HG02870 (cell line): ENCODE results near the gene NAA20.

Experiments
- ATAC-seq: cut with Tn5 transposase; IDR thresholded peaks from one replicate; pipeline ENCODE4 v1.9.1; 2021; ENCODE audit warnings: mild to moderate bottlenecking, moderate library complexity; ENCODE audit not compliant: unreplicated experiment

Gene NAA20

DNA sequence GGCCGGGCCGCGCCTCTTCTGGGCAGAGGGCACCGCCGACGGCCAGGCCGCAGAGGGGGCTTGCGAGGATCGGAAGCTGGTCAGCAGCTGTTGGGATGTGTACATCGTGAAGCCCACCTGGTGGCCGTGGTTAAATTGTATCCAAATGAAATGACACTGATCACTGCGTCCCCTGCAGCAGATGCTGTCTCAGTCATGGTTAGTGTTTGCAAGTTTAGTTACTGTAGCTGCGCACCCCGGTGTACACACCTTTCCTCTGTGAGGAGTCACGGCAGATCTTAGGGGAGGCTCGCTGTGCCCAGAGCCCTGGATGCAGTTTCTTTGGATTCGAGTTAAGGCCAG lies 653 bp downstream of the NAA20 start:
- ATAC-seq, result peak; percentile 2

- ATAC-seq, result no peak
Measured at GRCh38 chr20:20018366-20018765, 1.2 kb downstream of the NAA20 start.

- ATAC-seq, result no peak
Measured at GRCh38 chr20:20019123-20019522, 2.0 kb downstream of the NAA20 start.

- ATAC-seq, result no peak
Measured at GRCh38 chr20:20020908-20021307, 3.7 kb downstream of the NAA20 start.

- ATAC-seq, result no peak
Measured at GRCh38 chr20:20021835-20022234, 4.7 kb downstream of the NAA20 start.

DNA sequence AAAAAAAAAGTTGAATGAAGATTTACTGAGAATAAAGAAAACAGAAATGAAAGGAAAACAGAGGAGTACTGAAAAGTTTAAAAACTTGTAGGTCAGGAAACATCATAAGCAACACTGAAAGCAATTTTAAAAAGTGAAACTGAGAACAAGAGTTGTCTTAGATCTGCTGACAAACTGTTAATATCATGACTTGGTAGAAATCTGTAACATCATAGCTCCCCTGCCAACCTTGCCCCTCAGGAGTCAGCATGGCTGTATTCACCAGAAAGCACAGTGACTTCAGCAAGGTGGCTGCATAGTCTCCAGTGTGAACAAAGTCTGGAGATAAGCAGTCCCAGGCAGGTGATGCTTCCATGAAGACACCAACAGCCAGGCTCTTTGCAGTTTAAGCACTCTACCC lies 5.3 kb downstream of the NAA20 start:
- peak; percentile 69 for ATAC-seq

DNA sequence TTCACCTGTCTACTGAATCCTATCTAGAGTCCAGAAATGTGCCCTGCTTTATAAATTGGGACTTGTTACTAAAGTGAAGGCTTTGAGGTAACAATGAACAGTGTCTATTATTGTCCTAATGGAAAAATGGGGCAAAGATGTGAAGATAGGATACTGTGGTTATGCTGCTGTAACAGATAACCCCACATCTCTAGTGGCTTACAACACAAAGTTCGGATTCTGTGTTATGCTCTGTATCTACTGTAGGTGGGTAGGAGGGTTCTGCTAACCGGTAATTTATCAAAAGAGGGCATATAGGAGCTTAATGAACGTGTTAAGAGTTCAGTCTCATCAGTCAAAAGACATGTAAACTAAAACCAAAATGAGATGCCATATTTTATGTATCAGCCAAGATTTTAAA lies 6.2 kb downstream of the NAA20 start:
- no peak for ATAC-seq

GRCh38 chr20:20024942-20025341 lies 7.8 kb downstream of the NAA20 start:
- no peak for ATAC-seq

DNA sequence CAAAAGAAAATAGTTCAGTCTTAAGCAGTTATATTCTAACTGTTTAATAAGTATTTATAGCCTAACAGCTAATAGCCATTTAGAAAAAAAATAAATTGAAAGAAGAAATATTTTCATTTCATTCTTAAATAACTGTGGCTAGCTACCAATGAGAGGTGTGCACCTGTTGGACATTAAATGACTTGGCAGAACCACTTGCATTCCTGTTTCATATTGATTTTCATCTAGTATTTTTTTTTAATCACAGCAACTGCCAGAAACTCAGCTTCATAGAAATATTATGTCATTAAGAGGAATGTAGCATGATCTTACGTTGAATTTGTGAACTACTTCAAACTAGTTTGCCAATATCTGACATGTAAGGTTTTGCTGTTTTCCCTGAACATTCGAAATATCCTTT lies 10.1 kb downstream of the NAA20 start:
- ATAC-seq, result no peak

- ATAC-seq, result no peak
Measured at GRCh38 chr20:20031790-20032189, 14.6 kb downstream of the NAA20 start.

- no peak for ATAC-seq
Measured at GRCh38 chr20:20034486-20034885, 17.3 kb downstream of the NAA20 start.

GRCh38 chr20:20036756-20037155 lies 19.6 kb downstream of the NAA20 start:
- no peak for ATAC-seq

DNA sequence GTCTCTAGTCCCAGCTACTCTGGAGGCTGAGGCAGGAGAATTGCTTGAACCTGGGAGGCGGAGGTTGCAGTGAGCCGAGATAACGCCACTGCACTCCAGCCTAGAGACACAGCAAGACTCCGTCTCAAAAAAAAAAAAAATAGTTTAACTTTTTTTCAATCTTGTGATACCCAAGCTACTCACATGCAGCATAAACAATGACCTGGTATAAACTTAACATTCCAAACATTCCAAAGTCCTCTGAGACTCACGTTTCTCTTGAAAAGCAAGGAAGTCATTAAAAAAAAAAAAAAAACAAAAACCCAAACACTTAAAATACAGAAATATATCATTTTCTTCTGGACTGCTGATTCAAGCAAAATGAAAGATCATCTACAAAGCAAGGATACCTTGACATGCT lies 20.8 kb downstream of the NAA20 start:
- no peak for ATAC-seq

GRCh38 chr20:20038586-20038985 lies 21.4 kb downstream of the NAA20 start:
- ATAC-seq, result no peak

DNA sequence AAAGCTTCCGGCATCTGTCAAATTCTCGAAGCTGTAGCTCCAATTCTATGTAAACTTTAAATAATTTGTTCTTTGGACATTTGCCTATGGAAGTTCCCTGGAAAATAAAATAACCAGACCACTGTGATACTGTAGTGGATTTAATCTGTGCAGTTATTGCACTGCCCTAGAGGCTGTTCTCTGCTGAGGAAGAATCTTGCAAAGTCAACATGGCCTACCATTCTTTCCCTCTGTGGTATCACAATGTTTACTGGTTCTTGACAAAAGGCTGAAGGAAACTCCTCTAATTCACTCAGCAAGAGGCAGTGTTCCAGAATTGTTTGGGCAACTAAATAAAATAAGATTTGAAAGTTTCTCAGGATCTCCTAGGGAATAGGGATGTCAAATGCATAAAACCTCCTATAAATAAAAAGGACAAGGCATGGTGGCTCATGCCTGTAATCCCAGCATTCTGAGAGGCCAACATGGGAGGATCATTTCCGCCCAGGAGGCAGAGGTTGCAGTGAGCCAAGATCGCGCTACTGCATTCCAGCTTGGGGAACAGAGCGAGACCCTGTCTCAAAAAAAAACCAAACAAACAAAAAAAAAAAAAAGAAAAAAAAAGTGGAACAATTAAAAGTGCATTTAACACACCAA lies 22.7 kb downstream of the NAA20 start:
- ATAC-seq, result no peak

DNA sequence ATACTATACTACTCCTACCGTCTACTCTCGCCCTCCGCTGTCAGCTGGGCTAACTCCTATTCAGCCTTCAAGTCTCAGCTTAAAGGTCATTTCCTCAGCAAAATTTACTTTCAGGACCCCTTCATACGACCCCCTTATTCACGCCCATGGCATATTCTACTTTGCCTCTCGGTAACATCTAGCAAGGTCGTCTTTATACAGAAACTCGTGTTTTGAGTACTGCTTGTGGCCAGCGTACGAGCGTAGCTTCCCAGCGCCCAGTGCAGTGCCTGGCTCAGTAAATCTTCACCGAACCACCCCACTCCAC lies 34.6 kb downstream of the NAA20 start:
- ATAC-seq, result peak; percentile 17

GRCh38 chr20:20052074-20052970 lies 35.2 kb downstream of the NAA20 start, which contains the start of the genes CFAP61 and CRNKL1:
CFAP61 (plus strand) TSS chr20:20052532; CDS start chr20:20056654, 4,122 bp downstream.
CRNKL1 (minus strand) TSS chr20:20052466; CDS start chr20:20052342, 124 bp downstream.
- ATAC-seq, result peak; percentile 90

DNA sequence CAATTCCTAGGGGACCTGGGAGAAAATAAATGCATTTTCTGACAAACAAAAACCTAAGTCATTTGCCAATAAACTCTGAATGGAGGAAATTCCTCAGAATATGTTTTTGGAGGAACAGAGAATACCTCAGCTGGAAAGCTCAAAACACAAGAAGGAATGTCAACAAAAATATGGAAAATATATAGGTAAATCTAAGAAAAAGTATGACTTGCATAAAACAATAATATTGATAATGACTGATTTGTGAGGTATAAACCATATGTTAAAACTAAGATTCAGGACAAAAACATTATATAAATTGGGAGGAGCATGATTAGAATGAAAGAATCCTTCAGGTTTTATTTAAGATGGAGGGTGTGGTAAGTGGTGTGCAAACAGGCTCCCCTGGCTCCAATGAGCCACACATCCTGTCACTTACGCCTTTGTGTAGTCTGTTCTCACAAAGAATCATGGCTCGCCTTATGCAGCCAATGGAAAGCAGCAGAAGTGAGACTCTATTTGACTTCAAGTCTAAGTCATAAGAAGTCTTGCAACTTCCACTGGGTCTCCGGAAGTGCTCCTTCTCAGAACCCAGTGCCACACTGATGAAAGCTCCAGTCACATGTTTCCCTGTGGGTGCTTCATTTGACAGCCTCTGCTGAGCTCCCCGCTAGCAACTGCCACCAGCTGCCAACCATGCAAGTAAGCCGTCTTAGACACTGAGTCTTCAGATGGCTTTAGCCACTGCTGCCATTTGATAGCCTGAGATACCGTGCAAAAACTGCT lies 43.3 kb downstream of the NAA20 start:
- no peak for ATAC-seq

GRCh38 chr20:20063941-20064702 lies 47.0 kb downstream of the NAA20 start:
- no peak for ATAC-seq

GRCh38 chr20:20065361-20065760 lies 48.2 kb downstream of the NAA20 start:
- no peak for ATAC-seq
